Measurements from ENCODE around the gene KLRC4. TPM values are rescaled to one million over a fixed set of nuclear protein-coding genes. Genes with fewer than 3 reads are reported as not detected.
"Not testable (repeated sequence)": the region's sequence is repeated elsewhere in the genome, so short reads cannot be mapped to it uniquely, and the experiment has no call there.

KLRC4 gene
- total and polyA plus RNA-seq, 12 donors, result 0.67 to 0.90 TPM; not detected in 10

GRCh38 chr12:10388624-10389413 lies 20.7 kb downstream of the KLRC4 start:
- H3K4me1 ChIP-seq, result peaks cover 0 to 16% (median 0%) of the 10 kb centered on the region in 9 donors
- 75 to 78% methylated on average over 9 of the region's 9 CpGs for WGBS, 2 donors
- H3K9me3 ChIP-seq, result peaks cover 0 to 11% (median 5%) of the 10 kb centered on the region in 11 donors
- no peak for ATAC-seq
- intact Hi-C loops (cut with DNase I), result no loop called here
- no peaks in the 10 kb centered on the region for H3K27me3 ChIP-seq
- no peak for TF ChIP-seq CTCF (IDR thresholded peaks at IDR 0.05)
- peak overlapping the region in 1 of 10 donors; percentile 63 for H3K27ac ChIP-seq
- H3K36me3 ChIP-seq, result no peaks in the 10 kb centered on the region
- no peak for DNase-seq
- peak overlapping the region in 1 of 10 donors; percentile 34 for H3K4me3 ChIP-seq

- Histone ChIP-seq H3K27ac (peak overlapping the region in 1 of 10 donors; percentile 63), H3K4me3 (peak overlapping the region in 1 of 10 donors; percentile 34), H3K9me3 (peaks cover 0 to 16% (median 5%) of the 10 kb centered on the region in 11 donors)
- intact Hi-C loops (cut with DNase I); DNase-seq; ATAC-seq; H3K36me3 ChIP-seq; H3K4me1 ChIP-seq; H3K27me3 ChIP-seq: not testable (repeated sequence)
- WGBS, 2 donors, result 90 to 92% methylated on average over 6 of the region's 6 CpGs
These were observed 22.1 kb downstream of the KLRC4 start for GRCh38 chr12:10387498-10387897.

- Histone ChIP-seq H3K36me3 (no peaks in the 10 kb centered on the region), H3K27ac (peak overlapping the region in 1 of 10 donors; percentile 63), H3K27me3 (no peaks in the 10 kb centered on the region), H3K9me3 (peaks cover 0 to 16% (median 5%) of the 10 kb centered on the region in 11 donors), H3K4me3 (peak overlapping the region in 1 of 10 donors; percentile 34), H3K4me1 (peaks cover 0 to 1% (median 0%) of the 10 kb centered on the region in 9 donors)
- no peak for ATAC-seq
- WGBS, 2 donors, result 44 to 59% methylated on average over 1 of the region's 1 CpG
- intact Hi-C loops (cut with DNase I), result no loop called here
- no peak for TF ChIP-seq CTCF (IDR thresholded peaks at IDR 0.05)
- no peak for DNase-seq
These were observed 22.7 kb downstream of the KLRC4 start for GRCh38 chr12:10386857-10387256.

GRCh38 chr12:10385166-10385613 lies 24.4 kb downstream of the KLRC4 start:
- TF ChIP-seq CTCF (IDR thresholded peaks at IDR 0.05), result no peak
- no peaks in the 10 kb centered on the region for H3K27me3 ChIP-seq
- peak overlapping the region in 1 of 10 donors; percentile 22 for H3K4me3 ChIP-seq
- ATAC-seq, result no peak
- peaks cover 0 to 16% (median 5%) of the 10 kb centered on the region in 11 donors for H3K9me3 ChIP-seq
- peak overlapping the region in 1 of 10 donors; percentile 63 for H3K27ac ChIP-seq
- H3K36me3 ChIP-seq, result no peaks in the 10 kb centered on the region
- no peaks in the 10 kb centered on the region for H3K4me1 ChIP-seq
- intact Hi-C loops (cut with DNase I), result no loop called here
- 68 to 78% methylated on average over 2 of the region's 2 CpGs for WGBS, 2 donors
- no peak for DNase-seq

GRCh38 chr12:10384191-10384590 lies 25.4 kb downstream of the KLRC4 start:
- H3K36me3 ChIP-seq, result no peaks in the 10 kb centered on the region
- ATAC-seq (no peak), DNase-seq (no peak)
- intact Hi-C loops (cut with DNase I), result no loop called here
- TF ChIP-seq CTCF (IDR thresholded peaks at IDR 0.05), result no peak
- H3K27me3 ChIP-seq, result no peaks in the 10 kb centered on the region
- H3K9me3 ChIP-seq, result peaks cover 0 to 16% (median 5%) of the 10 kb centered on the region in 11 donors
- peak overlapping the region in 1 of 10 donors; percentile 37 for H3K27ac ChIP-seq
- peak overlapping the region in 1 of 10 donors; percentile 17 for H3K4me3 ChIP-seq
- WGBS, 2 donors, result 86 to 87% methylated on average over 3 of the region's 3 CpGs
- H3K4me1 ChIP-seq, result no peaks in the 10 kb centered on the region
